Measurements from ENCODE around the gene FNBP1L.

FNBP1L gene

DNA sequence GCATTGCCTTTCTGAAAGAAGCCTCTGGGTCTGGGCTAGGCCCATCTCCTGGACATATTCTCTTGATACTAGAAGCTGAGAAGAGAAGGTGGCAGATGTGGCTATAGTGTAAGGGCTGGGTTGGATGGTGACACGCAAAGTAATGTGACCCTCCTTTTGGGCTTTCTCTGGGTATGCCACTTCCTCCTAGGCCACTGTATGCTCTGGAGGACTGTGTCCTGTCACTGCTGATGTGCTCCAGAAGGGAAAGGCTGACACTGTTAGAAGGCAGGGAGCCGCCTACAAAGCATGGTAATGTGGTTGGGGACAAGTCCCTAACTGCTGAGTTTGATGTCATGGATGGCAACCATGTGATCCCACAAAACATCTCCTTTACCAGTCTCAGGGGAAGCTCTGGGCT lies 121.6 kb downstream of the FNBP1L start:
- H3K9me3 ChIP-seq (replicated peaks in 1 of 11): no peaks in the 10 kb centered on the region
- no peak overlapping the region for H3K9ac ChIP-seq
- H4K20me1 ChIP-seq: peaks cover 0 to 34% (median 0%) of the 10 kb centered on the region in 11 experiments; a peak in 10 of 22 replicates
- H3K27me3 ChIP-seq: no peaks in the 10 kb centered on the region; a peak in 1 of 22 replicates
- H3K27ac ChIP-seq: no peak overlapping the region
- H3K4me1 ChIP-seq: peaks cover 0 to 28% (median 11%) of the 10 kb centered on the region in 10 experiments; a peak in 13 of 20 replicates
- no peak overlapping the region for H3K4me3 ChIP-seq
- H3K4me2 ChIP-seq: peak overlapping the region in 2 of 11 experiments; percentile 8 to 23; a peak in 1 of 22 replicates
- H3K36me3 ChIP-seq: peaks cover 87 to 100% (median 95%) of the 10 kb centered on the region in 11 experiments
- no peak for TF ChIP-seq Cebpa-rat (IDR thresholded peaks at IDR 0.05)

DNA sequence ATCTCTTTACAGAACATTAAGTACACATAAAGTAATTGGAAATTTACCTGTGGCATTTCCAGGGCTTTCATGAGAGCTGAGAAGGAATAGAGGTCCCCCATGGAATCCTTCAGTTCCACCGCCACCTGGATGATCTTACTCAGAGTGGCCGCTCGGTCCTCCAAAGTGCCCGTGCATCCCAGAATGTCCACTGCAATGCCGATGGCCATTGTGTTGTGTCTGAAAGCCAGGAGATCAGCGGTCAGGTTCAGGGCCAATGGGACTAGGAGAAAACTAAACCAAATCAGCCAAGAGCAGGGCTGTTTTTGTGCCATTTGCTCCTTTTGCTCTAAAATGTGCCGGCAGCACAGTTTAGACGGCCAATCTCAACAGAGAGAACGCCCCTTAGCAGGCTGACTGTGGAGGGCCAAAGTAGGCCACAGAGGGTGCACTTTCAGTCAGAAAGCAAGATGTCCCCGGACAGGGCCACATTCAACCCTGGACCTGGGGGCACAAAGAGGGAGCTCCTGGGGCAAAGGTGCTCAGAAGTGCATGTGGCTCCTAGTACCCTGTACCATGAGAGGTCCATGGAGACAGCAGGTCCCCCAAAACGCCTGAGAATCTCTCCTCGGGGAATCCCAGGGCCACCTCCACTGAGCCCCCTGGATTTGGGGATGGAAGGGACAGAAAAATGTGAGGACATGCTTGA lies 123.8 kb downstream of the FNBP1L start:
- TF ChIP-seq Cebpa-rat (IDR thresholded peaks at IDR 0.05): no peak
- Histone ChIP-seq H3K27me3 (no peaks in the 10 kb centered on the region; a peak in 1 of 22 replicates), H3K4me3 (no peak overlapping the region), H3K27ac (no peak overlapping the region), H3K9ac (no peak overlapping the region), H3K4me1 (peaks cover 0 to 17% (median under 1%) of the 10 kb centered on the region in 10 experiments; a peak in 10 of 20 replicates), H4K20me1 (peaks cover 0 to 37% (median 7%) of the 10 kb centered on the region in 11 experiments; a peak in 11 of 22 replicates), H3K9me3 (replicated peaks in 1 of 11) (no peaks in the 10 kb centered on the region), H3K36me3 (peaks cover 84 to 100% (median 95%) of the 10 kb centered on the region in 11 experiments), H3K4me2 (no peak overlapping the region)

- Histone ChIP-seq H3K36me3 (peaks cover 71 to 99% (median 92%) of the 10 kb centered on the region in 11 experiments), H3K4me3 (no peak overlapping the region), H3K4me2 (no peak overlapping the region), H3K9ac (no peak overlapping the region), H3K27me3 (no peaks in the 10 kb centered on the region), H3K27ac (no peak overlapping the region), H3K4me1 (peaks cover 0 to 11% (median under 1%) of the 10 kb centered on the region in 10 experiments; a peak in 5 of 20 replicates), H4K20me1 (peaks cover 0 to 54% (median 26%) of the 10 kb centered on the region in 11 experiments; a peak in 13 of 22 replicates), H3K9me3 (replicated peaks in 1 of 11) (no peaks in the 10 kb centered on the region)
- TF ChIP-seq Cebpa-rat (IDR thresholded peaks at IDR 0.05): no peak
Observed at GRCh38 chr1:93573940-93574469, 126.1 kb downstream of the FNBP1L start.

DNA sequence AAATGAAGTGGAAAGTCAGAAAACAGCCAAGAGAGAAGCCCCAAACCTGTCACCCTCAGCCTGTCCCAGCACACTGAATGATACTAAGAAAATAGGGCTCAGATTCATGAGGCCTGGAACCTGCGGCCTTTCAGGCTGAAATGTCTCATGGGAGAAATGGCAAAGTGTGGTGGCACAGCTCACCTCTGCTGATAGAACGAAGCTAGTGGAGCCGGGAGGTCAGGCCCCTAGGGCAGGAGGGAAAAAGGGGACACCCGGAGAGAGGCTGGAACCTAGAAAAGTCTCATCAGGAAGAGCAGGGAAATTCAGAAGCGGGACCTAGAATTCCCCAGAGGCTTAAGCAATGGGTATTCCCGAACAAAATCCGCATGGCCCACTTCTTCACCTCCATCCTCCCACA lies 126.6 kb downstream of the FNBP1L start:
- Histone ChIP-seq H3K36me3 (peaks cover 66 to 99% (median 92%) of the 10 kb centered on the region in 11 experiments), H3K27ac (no peak overlapping the region)
- TF ChIP-seq Cebpa-rat (IDR thresholded peaks at IDR 0.05): no peak

DNA sequence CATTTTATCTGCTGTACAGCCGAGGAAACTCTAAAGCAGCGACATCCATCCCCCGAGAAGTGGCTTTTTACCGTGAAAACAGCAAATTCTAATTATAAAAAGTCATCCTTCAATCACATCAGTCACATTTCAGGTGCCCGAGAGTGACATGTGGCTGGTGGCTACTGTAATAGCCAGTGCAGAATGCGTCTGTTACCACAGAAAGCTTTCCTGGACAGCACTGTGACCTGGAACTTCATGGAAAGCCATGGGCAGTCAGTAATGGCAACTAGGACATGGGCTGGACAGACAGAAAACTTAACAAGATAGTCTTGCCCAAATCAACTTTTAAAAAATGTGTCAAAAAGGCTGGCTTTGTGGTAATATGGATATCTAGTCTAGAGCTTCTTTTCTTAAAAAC lies 127.1 kb downstream of the FNBP1L start:
- no peak for TF ChIP-seq Cebpa-rat (IDR thresholded peaks at IDR 0.05)
- H3K9me3 ChIP-seq (replicated peaks in 1 of 11): no peaks in the 10 kb centered on the region
- peaks cover 0 to 54% (median 30%) of the 10 kb centered on the region in 11 experiments; a peak in 14 of 22 replicates for H4K20me1 ChIP-seq
- H3K27me3 ChIP-seq: no peaks in the 10 kb centered on the region
- H3K9ac ChIP-seq: no peak overlapping the region
- H3K36me3 ChIP-seq: peaks cover 63 to 99% (median 92%) of the 10 kb centered on the region in 11 experiments
- no peak overlapping the region for H3K4me3 ChIP-seq
- no peak overlapping the region for H3K27ac ChIP-seq
- no peak overlapping the region for H3K4me2 ChIP-seq
- H3K4me1 ChIP-seq: peaks cover 0 to 12% (median 4%) of the 10 kb centered on the region in 10 experiments; a peak in 10 of 20 replicates

More for the DNA sequence above, 126.6 kb downstream of the FNBP1L start:
- peaks cover 0 to 11% (median 3%) of the 10 kb centered on the region in 10 experiments; a peak in 10 of 20 replicates for H3K4me1 ChIP-seq
- H3K4me2 ChIP-seq: no peak overlapping the region
- H3K9ac ChIP-seq: no peak overlapping the region
- H4K20me1 ChIP-seq: peaks cover 0 to 54% (median 27%) of the 10 kb centered on the region in 11 experiments; a peak in 14 of 22 replicates
- no peaks in the 10 kb centered on the region for H3K9me3 ChIP-seq (replicated peaks in 1 of 11)
- H3K4me3 ChIP-seq: no peak overlapping the region
- H3K27me3 ChIP-seq: no peaks in the 10 kb centered on the region

GRCh38 chr1:93575621-93576284 lies 127.8 kb downstream of the FNBP1L start:
- Histone ChIP-seq H3K27ac (no peak overlapping the region), H3K36me3 (peaks cover 59 to 99% (median 92%) of the 10 kb centered on the region in 11 experiments), H3K4me3 (no peak overlapping the region)

DNA sequence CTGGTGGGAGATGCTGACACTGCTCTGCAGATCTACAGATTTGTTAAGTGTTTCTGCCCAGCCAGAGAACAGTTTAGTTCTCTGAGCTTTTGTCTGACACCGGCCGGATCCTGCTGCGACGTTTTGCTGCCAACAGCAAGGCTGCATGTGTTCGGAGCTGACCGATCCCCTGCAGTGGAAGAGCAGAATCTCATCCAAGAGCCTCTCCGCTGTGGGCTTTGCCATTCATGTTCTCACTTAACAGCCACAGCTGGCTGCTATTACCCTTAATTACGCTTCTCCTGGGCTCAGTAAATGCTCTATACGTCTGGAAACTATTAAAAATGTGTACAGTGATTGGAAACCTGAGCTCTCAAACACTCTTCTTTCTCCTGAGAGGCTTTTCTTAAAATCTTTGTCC lies 128.4 kb downstream of the FNBP1L start:
- H4K20me1 ChIP-seq: peaks cover 0 to 60% (median 31%) of the 10 kb centered on the region in 11 experiments; a peak in 13 of 22 replicates

More at GRCh38 chr1:93575621-93576284, 127.8 kb downstream of the FNBP1L start:
- Histone ChIP-seq H3K27me3 (no peaks in the 10 kb centered on the region), H3K4me1 (peaks cover 0 to 17% (median 4%) of the 10 kb centered on the region in 10 experiments; a peak in 10 of 20 replicates), H4K20me1 (peaks cover 0 to 57% (median 31%) of the 10 kb centered on the region in 11 experiments; a peak in 13 of 22 replicates), H3K9me3 (replicated peaks in 1 of 11) (no peaks in the 10 kb centered on the region), H3K9ac (no peak overlapping the region), H3K4me2 (no peak overlapping the region)
- no peak for TF ChIP-seq Cebpa-rat (IDR thresholded peaks at IDR 0.05)

GRCh38 chr1:93576746-93577145 lies 128.8 kb downstream of the FNBP1L start:
- Histone ChIP-seq H3K36me3 (peaks cover 55 to 99% (median 92%) of the 10 kb centered on the region in 11 experiments), H3K9me3 (replicated peaks in 1 of 11) (no peaks in the 10 kb centered on the region), H3K4me1 (peaks cover 0 to 17% (median 4%) of the 10 kb centered on the region in 10 experiments; a peak in 10 of 20 replicates), H3K4me3 (no peak overlapping the region), H3K27me3 (no peaks in the 10 kb centered on the region), H3K9ac (no peak overlapping the region), H3K27ac (no peak overlapping the region; a peak in 1 of 22 replicates), H4K20me1 (peaks cover 0 to 61% (median 31%) of the 10 kb centered on the region in 11 experiments; a peak in 13 of 22 replicates), H3K4me2 (no peak overlapping the region)
- TF ChIP-seq Cebpa-rat (IDR thresholded peaks at IDR 0.05): no peak

More for the DNA sequence above, 128.4 kb downstream of the FNBP1L start:
- H3K36me3 ChIP-seq: peaks cover 58 to 99% (median 92%) of the 10 kb centered on the region in 11 experiments
- H3K27ac ChIP-seq: no peak overlapping the region; a peak in 1 of 22 replicates
- no peak overlapping the region for H3K4me2 ChIP-seq
- H3K4me1 ChIP-seq: peaks cover 0 to 17% (median 4%) of the 10 kb centered on the region in 10 experiments; a peak in 10 of 20 replicates
- no peak for TF ChIP-seq Cebpa-rat (IDR thresholded peaks at IDR 0.05)
- no peak overlapping the region for H3K9ac ChIP-seq
- no peaks in the 10 kb centered on the region for H3K27me3 ChIP-seq
- H3K4me3 ChIP-seq: no peak overlapping the region
- no peaks in the 10 kb centered on the region for H3K9me3 ChIP-seq (replicated peaks in 1 of 11)
